Renal cortex interstitium (tissue), 11 donors: ENCODE measurements around the gene JAK3. TPM values are rescaled to one million over a fixed set of nuclear protein-coding genes. Genes with fewer than 3 reads are reported as not detected.

Source experiments
- DNase-seq, 11 donors: peaks; one replicate each; pipeline ENCODE4 v3.0.0-alpha.2; 2013; ENCODE audit warnings: low read depth in 9 of 11, low spot score in 4 of 11; ENCODE audit errors: extremely low read depth in 1 of 11
- polyA plus RNA-seq, 3 donors: library from polyadenylated mRNA; unstranded; fragments of 120-200 nt; gene quantifications; one replicate each; pipeline ENCODE4 v1.2.1, GENCODE V29; 2013; ENCODE audit not compliant: insufficient read length in 3 of 3

Gene JAK3
- polyA plus RNA-seq, 3 donors = 3.2 to 4.5 (median 3.3) TPM

- DNase-seq = no peak
Measured at GRCh38 chr19:17843292-17843827, 4.4 kb downstream of the JAK3 start.

- DNase-seq = no peak
Measured at GRCh38 chr19:17842663-17843291, 5.0 kb downstream of the JAK3 start.

- DNase-seq = peak in 9 of 11 donors; percentile 73 to 83 (median 79)
Measured at GRCh38 chr19:17841810-17842662, 5.7 kb downstream of the JAK3 start.

- no peak for DNase-seq
Measured at GRCh38 chr19:17841371-17841809, 6.4 kb downstream of the JAK3 start.

GRCh38 chr19:17840019-17840418, 7.8 kb downstream of the JAK3 start:
- no peak for DNase-seq

GRCh38 chr19:17837972-17838371, 9.8 kb downstream of the JAK3 start:
- DNase-seq = no peak

- no peak for DNase-seq
Measured at GRCh38 chr19:17836530-17836929, 11.3 kb downstream of the JAK3 start.

GRCh38 chr19:17835182-17836006, 12.4 kb downstream of the JAK3 start:
- no peak for DNase-seq

GRCh38 chr19:17834350-17835181, 13.2 kb downstream of the JAK3 start:
- DNase-seq = no peak

- DNase-seq = no peak
Measured at GRCh38 chr19:17832443-17833208, 15.2 kb downstream of the JAK3 start.

GRCh38 chr19:17831419-17831888, 16.3 kb downstream of the JAK3 start:
- no peak for DNase-seq

GRCh38 chr19:17830567-17831418, 17.0 kb downstream of the JAK3 start:
- peak in 10 of 11 donors; percentile 10 to 65 (median 50) for DNase-seq

GRCh38 chr19:17829855-17830566, 17.8 kb downstream of the JAK3 start:
- DNase-seq = peak in 7 of 11 donors; percentile 8 to 32 (median 24)

- no peak for DNase-seq
Measured at GRCh38 chr19:17826508-17827056, 21.2 kb downstream of the JAK3 start.

- DNase-seq = no peak
Measured at GRCh38 chr19:17824339-17824738, 23.4 kb downstream of the JAK3 start.

GRCh38 chr19:17821190-17821589, 26.6 kb downstream of the JAK3 start, which contains the start of gene INSL3:
Gene INSL3 (minus strand): TSS chr19:17821519. CDS start chr19:17821506, 13 bp downstream.
- DNase-seq = no peak
